Measurements from ENCODE around the gene KCNK4. TPM values are rescaled to one million over a fixed set of nuclear protein-coding genes. Genes with fewer than 3 reads are reported as not detected.

KCNK4 gene
- total and polyA plus RNA-seq, 2 of the 13 experiments (the other 11 are each of a cell fraction or from before 2014, with no cell fraction given): not detected

GRCh38 chr11:64269540-64270220, 21.4 kb upstream of the KCNK4 start (continued):
- no peak for TF ChIP-seq FOXO4 (CRISPR knock-in tag; conservative IDR thresholded peaks at IDR 0.05)
- TF ChIP-seq SP5 (CRISPR knock-in tag; IDR thresholded peaks at IDR 0.05; ENCODE audit: borderline replicate concordance, low read depth): peak; percentile 88
- 0 out of 2 replicates have a peak, but pooled peaks have one; percentile 4 for TF ChIP-seq YEATS4 (CRISPR knock-in tag; IDR thresholded peaks at IDR 0.05; ENCODE audit: borderline replicate concordance)
- TF ChIP-seq ZNF878 (CRISPR knock-in tag; IDR thresholded peaks at IDR 0.05): no peak
- peak; percentile 96 for TF ChIP-seq RXRA (CRISPR knock-in tag; IDR thresholded peaks at IDR 0.05)
- no peak for TF ChIP-seq ZNF264 (CRISPR knock-in tag; IDR thresholded peaks at IDR 0.05)
- TF ChIP-seq THAP9 (CRISPR knock-in tag; IDR thresholded peaks at IDR 0.05; ENCODE audit: borderline replicate concordance): peak; percentile 93
- peak; percentile 83 for TF ChIP-seq ZNF205 (CRISPR knock-in tag; IDR thresholded peaks at IDR 0.05)
- TF ChIP-seq KLF6 (CRISPR knock-in tag; IDR thresholded peaks at IDR 0.05): peak; percentile 79
- peak; percentile 9; the same call in 1 of the 2 replicates for TF ChIP-seq FOXO1 (CRISPR knock-in tag; IDR thresholded peaks at IDR 0.05)
- peak; percentile 63 for TF ChIP-seq TEAD3 (CRISPR knock-in tag; optimal IDR thresholded peaks at IDR 0.05; ENCODE audit: borderline replicate concordance)
- peak; percentile 76 for TF ChIP-seq NFYC (CRISPR knock-in tag; IDR thresholded peaks at IDR 0.05)
- TF ChIP-seq ZIK1 (CRISPR knock-in tag; IDR thresholded peaks at IDR 0.05; ENCODE audit: borderline replicate concordance, low read depth): no peak; the same call in 1 of the 2 replicates
- peak; percentile 69 for TF ChIP-seq UBTF (CRISPR knock-in tag; IDR thresholded peaks at IDR 0.05)
- no peak for TF ChIP-seq ZNF850 (CRISPR knock-in tag; conservative IDR thresholded peaks at IDR 0.05)
- TF ChIP-seq ATAD3A (CRISPR knock-in tag; IDR thresholded peaks at IDR 0.05): no peak
- no peak for TF ChIP-seq RBAK (CRISPR knock-in tag; IDR thresholded peaks at IDR 0.05)
- 0 out of 2 replicates have a peak, but pooled peaks have one; percentile 22 for TF ChIP-seq HOXA9 (CRISPR knock-in tag; IDR thresholded peaks at IDR 0.05; ENCODE audit: borderline replicate concordance)
- TF ChIP-seq TAF15 (IDR thresholded peaks at IDR 0.05; ENCODE audit: low read depth, low read length, poor library complexity, severe bottlenecking): peak; percentile 45

Data from HepG2 (cell line).